BE2C (cell line): ENCODE measurements around the gene COL4A1.

Experiments used
- DNase-seq: peaks from one replicate; pipeline ENCODE4 v3.0.0-alpha.2; 2020
- H3K27me3 ChIP-seq: fragments of 250-450 bp; sonication (Bioruptor Pico); 2 replicates; pipeline ENCODE4 v1.5.1; 2020; ENCODE audit warnings: mild to moderate bottlenecking
- H3K36me3 ChIP-seq: fragments of 250-450 bp; sonication (Bioruptor Pico); 2 replicates; pipeline ENCODE4 v1.5.1; 2020; ENCODE audit warnings: mild to moderate bottlenecking
- H3K4me1 ChIP-seq: fragments of 250-450 bp; sonication (Bioruptor Pico); 2 replicates; pipeline ENCODE4 v1.5.1; 2020
- H3K4me3 ChIP-seq: 2 replicates; pipeline ENCODE4 v1.5.1; 2011; ENCODE audit warnings: low read depth, low read length
- H3K9me3 ChIP-seq: fragments of 250-450 bp; sonication (Bioruptor Pico); 2 replicates; pipeline ENCODE4 v1.5.1; 2020
- CTCF ChIP-seq: IDR thresholded peaks from 2 replicates; pipeline ENCODE4 v1.5.1; 2012; ENCODE audit warnings: mild to moderate bottlenecking, low read depth, low read length

The COL4A1 gene

GRCh38 chr13:110262508-110263291 is 44.3 kb downstream of the COL4A1 start:
- Histone ChIP-seq H3K4me3 (no peak overlapping the region), H3K9me3 (no peaks in the 10 kb centered on the region), H3K27me3 (peaks cover 20% of the 10 kb centered on the region), H3K36me3 (no peaks in the 10 kb centered on the region), H3K4me1 (peaks cover 6% of the 10 kb centered on the region)
- no peak for TF ChIP-seq CTCF
- no peak for DNase-seq

DNA sequence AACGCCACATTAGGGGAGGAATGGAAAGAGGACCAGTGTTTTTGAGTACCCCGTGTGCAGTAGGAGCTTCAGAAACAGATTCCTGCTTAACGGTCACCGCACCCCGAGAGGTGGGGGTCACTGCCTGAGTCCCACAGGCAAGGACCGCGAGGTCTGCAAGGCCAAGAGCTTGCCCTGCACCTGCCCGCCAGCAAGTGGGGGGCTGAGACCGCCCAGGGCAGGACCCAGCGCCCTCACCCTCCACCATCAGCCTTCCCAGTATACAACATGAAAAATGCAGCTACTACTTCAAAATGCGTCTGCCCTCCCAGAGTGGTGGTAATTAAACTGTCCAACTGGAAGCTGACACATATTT is 44.9 kb downstream of the COL4A1 start:
- H3K4me1 ChIP-seq, result peaks cover 6% of the 10 kb centered on the region
- H3K36me3 ChIP-seq, result no peaks in the 10 kb centered on the region
- no peak overlapping the region for H3K4me3 ChIP-seq
- peaks cover 19% of the 10 kb centered on the region for H3K27me3 ChIP-seq
- no peaks in the 10 kb centered on the region for H3K9me3 ChIP-seq
- DNase-seq, result no peak
- TF ChIP-seq CTCF, result no peak

DNA sequence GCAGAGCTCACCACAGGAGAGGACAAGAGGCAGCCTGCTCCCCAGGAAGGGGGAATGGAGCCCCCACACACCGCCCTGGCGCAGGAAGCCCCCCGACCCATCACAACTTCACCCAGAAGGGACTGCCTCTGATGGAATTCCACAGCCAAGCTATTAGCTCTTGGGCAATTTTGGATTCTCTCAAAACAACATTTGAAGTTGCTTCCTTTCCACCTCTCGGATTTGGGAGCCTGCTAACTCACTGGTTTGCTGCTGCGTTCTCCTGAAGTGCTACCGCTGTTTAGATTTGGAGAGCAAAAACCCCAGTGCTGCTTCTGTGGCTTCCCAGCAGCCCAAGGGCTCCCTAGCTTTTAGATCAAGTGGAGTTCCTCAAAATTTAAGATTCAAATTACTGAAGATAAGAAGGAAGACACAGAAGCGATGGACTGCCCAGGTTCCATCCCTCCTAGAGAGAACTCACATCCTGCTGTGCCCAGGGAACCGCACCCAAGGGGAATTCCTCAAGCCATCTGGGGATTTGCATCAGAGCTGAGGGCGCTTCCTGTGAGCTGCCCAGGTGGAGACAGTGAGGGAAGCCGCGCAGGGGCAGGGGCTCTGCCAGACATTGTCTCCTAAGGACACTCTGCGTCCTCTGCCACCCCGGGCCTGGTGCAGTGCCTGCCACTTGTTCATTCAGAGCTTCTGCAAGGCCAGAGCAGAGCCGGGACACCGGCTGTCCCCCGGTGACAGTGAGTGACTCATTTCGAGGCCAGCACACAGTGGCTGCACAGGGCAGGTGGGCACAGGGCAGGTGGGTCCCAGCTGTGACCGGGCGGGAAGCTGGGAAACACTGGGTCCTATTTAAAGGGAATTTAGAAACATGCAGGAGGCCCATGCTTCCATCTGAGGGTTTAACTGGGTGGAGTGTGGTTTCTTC is 45.5 kb downstream of the COL4A1 start:
- Histone ChIP-seq H3K9me3 (no peaks in the 10 kb centered on the region), H3K36me3 (no peaks in the 10 kb centered on the region), H3K4me1 (peaks cover 6% of the 10 kb centered on the region), H3K27me3 (peaks cover 13% of the 10 kb centered on the region), H3K4me3 (no peak overlapping the region)
- TF ChIP-seq CTCF, result no peak
- DNase-seq, result no peak

DNA sequence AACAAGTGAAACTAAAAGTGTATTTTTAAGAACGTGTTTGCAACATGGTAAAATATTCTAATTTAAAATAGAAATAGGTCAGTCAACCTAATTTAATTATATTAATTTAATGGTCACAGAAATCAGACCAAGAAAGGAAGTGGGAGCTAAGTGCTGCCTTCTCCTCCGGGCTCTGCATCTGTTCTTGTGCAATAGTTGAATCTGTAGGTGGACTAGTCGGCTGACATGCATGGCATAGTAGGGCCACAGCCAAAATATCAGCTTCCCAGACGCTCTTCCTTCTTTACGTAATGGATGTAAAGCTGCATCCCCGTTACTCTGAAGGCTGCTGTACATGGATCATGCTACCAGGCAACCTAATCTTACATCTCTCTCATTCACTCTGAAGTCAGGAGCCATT is 47.3 kb downstream of the COL4A1 start:
- Histone ChIP-seq H3K4me1 (peaks cover 6% of the 10 kb centered on the region), H3K9me3 (no peaks in the 10 kb centered on the region)
- DNase-seq, result no peak

GRCh38 chr13:110258876-110259631 is 47.9 kb downstream of the COL4A1 start:
- Histone ChIP-seq H3K36me3 (no peaks in the 10 kb centered on the region), H3K4me3 (no peak overlapping the region), H3K4me1 (peaks cover 6% of the 10 kb centered on the region), H3K27me3 (peaks cover 4% of the 10 kb centered on the region; the same call in 1 of the 2 replicates), H3K9me3 (no peaks in the 10 kb centered on the region)
- TF ChIP-seq CTCF, result no peak
- DNase-seq, result no peak

More for the DNA sequence above, 47.3 kb downstream of the COL4A1 start:
- H3K36me3 ChIP-seq, result no peaks in the 10 kb centered on the region
- no peak overlapping the region for H3K4me3 ChIP-seq
- TF ChIP-seq CTCF, result no peak
- peaks cover 4% of the 10 kb centered on the region; the same call in 1 of the 2 replicates for H3K27me3 ChIP-seq
